HG02970 (cell line): ENCODE data around the gene CSHL1.
"Not testable (repeated sequence)": the region's sequence is repeated elsewhere in the genome, so short reads cannot be mapped to it uniquely, and the experiment has no call there.

ENCODE experiments used
- ATAC-seq: cut with Tn5 transposase; IDR thresholded peaks from one replicate; pipeline ENCODE4 v1.9.1; 2021; ENCODE audit warnings: mild to moderate bottlenecking, moderate library complexity, moderate number of reproducible peaks; ENCODE audit not compliant: unreplicated experiment, low FRiP score

CSHL1 gene

DNA sequence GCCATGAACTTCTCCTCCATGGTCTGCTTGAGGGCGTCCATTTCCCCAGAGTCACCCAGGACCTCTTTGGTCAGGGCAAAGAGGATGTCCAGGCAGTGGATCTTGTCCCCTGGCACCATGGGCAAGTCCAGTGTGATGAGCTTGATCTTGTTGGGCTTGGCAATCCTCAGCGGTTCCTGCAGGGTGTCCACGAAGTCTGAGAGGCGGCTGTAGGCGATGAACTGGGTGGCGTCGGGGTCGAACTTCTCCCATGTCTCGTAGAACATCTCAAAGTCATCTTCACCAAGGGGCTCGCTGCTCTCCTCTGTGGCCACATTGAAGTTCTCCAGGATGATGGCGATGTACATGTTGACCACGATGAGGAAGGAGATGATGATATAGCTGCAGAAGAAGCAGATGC is 30.1 kb upstream of the CSHL1 start:
- ATAC-seq: no peak

DNA sequence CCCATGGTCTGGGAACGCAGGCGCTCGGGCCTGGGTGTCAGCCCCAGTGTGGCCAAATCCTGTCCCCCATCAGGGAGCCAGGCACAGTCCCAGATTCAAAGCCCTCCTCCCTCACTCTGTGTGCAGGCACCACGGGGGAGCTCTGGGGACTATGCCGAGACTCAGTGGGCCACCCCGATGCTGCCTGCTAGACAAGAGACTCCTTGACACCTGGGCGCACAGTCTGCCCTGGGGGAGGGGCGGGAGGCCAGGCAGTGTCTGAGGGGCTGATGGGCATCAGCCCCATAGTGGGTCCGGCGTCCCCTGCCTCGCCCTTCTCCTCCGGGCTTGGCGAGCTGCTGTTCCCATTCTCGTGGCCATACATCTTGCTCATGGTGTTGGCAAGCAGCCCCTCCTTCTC is 29.5 kb upstream of the CSHL1 start:
- no peak for ATAC-seq

DNA sequence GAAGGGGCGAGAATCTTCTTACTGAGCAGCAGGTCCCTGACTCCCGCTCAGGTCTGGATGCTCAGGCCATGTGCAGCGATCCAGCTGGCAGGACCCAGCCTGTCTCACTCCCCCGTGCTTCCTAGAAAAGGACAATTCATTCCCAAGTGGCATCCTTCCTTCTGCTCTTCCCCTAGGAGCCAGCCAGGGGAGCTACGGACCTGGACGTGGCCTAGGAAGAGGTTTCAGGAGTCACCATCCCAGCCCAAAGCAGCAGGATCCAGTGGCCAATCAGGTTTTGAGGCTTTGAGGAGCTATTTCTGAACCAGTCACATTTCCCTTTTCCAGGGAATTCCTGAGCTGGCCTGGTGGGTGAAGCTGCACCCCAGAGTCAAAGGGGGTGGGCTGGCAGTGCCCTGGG is 28.8 kb upstream of the CSHL1 start:
- ATAC-seq: no peak

DNA sequence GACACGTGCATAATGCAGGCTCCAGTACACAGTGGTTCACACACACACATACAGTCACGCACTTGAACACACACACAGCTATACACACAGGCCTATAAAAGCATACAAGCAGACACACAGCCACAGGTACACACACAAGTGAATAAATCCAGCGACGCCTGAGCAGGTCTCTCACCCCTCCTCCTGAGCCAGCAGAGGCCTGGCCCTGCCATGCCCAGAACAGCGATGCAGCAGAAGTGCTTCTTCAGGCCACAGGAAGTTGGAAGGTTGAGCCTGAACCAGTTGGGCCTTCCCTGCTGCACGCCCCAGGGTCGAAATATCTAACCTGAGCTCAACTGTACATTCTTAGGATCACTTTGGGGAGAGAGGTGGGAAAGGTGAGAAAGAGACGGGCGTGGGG is 28.3 kb upstream of the CSHL1 start:
- ATAC-seq: no peak

DNA sequence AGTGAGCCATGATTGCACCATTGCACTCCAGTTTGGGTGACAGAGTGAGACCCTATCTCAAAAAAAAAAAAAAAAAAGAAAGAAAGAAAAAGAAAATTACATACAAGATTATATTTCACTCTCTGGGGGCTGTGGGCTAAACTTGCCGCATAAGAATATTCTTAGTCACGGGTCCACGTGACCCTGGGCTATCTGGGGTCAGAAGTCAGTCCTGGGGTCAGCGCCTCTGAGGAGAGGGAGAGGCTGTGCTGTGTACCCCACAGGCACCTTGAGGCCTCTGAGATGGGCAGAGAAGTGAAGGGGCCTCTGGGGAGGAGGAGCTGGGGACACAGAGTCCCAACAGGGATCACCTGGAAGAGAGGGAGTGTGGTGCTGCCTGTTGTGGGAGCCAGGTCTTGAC is 26.9 kb upstream of the CSHL1 start:
- no peak for ATAC-seq

DNA sequence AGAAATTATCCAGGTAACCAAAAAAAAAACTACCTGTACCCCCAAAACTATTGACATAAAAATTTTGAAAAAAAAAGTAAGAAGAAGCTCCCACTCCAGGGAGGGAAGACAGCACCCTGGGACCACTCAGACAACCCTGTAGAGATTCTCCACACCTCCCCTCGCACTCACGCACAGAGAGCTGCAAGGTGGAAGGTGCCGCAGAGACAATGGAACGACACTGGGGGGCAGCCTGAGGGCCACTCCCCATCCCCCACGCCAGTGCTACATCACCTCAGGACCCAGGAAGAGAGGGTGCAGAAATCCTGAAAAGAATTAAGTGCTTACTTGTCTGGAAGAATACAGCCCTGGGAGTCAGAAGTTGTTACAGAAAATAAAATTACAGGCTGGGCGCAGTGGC is 26.3 kb upstream of the CSHL1 start:
- ATAC-seq: no peak

DNA sequence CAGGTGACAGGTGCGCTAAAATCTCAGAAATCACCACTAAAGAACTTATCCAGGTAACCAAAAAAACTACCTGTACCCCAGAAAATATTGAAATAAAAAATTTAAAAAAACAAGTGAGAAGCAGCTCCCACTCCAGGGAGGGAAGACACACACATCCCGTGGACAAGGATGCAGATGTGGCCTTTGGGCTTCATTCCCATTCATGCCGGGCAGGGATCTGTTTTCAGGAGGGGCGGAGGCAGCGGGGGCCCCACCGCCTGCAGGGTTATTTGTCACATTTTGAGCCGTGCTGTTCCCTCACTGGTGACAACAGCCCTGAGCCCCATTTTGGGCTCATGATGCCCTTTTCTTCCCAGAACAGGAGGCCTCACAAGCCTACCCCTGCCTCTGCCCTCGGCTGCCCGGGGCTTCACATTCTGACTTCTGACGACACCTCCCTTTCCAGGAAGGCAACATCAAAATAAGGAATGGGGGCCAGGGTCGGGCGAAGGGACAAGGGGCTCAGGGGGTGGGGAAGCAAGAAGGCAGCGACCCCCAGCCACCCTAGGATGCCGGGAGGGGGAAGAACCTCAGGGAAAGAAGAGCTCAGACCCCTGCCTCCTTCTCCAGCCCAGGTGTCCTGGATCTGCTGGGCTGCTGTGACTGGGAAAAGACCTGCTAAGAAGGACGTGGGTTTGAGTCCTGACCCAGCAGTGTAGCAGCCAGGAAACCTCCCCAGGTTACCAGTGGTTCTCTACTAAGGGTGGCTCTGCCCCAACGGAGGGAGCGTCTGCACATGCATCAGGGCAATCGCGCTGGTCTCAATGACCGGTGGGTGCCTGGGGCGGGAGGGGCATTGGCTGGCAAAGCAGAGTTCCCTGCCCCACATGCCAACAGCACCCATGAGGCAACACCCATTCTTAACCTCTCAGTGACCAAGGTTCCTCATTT is 23.4 kb upstream of the CSHL1 start:
- no peak for ATAC-seq

DNA sequence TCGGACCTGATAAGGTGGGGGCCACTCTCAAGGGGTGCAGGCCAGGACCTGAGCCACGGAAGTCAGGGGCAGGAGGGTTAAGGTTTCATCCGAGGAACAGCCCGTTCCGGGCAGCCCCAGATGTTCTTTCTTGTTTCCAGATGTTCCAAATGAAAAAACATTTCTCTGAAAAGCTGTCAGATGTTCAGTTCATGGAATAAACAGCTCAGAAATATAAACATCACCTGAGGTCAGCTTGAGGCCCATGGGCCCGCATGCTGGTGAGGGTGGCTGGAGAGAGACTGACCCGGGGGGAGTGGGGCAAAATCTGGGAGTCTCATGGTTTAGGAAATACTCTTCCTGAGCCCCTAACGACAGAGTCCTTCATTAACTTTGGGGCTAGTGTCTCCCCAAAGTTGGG is 22.5 kb upstream of the CSHL1 start:
- ATAC-seq: no peak

DNA sequence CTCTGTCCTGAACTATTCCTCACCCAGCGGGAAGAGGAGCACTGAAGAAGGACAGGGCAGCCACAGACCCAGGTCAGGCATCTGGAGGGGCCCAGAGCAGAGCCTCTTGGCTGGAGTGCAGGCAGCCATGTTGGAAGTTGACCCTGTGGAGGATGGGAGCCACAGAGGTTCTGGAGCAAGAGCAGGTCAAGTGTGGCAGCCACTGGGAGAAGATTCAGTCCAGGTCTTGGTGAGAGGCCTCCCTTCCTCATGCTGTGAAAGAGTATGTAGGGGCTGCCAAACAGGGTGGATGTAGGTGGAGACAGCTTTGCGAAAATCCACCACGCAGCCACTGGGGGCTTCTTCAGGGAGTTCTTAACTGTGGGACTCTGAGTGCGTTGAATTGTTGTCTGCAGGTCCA is 21.7 kb upstream of the CSHL1 start:
- no peak for ATAC-seq

DNA sequence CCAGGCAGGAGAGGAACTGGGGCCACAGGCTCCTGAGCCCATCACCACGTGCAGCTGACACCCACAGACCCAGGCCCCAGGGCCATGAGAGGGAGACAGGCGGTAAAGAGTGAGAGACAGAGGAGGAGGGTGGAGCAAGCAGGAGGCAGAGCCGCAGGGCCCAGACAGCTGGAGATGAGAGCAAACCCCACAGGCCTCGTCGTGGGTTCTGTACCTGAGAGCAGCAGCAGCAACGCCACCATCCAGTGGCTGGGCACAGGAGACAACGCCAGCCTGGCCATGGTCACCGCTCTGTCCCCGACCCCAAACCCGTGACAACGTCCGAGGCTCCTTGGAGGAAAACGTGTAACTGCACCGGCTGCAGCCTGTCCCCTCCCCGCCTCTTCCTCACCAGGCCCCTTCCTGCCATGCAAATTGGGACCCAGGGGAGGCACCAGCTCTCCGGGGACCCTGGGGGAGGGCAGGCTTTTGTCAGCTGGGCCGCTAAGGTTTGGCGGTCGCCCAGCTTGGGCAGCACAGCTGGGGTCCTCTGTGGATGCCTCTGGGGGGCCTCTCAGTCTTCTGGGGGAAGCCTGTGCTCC is 21.0 kb upstream of the CSHL1 start, which contains the start of gene CD79B:
Gene CD79B (minus strand): TSS at position 351 of the 581 bp plus-strand sequence. CDS start 70 bp downstream, at position 281.
- ATAC-seq: peak; percentile 56

DNA sequence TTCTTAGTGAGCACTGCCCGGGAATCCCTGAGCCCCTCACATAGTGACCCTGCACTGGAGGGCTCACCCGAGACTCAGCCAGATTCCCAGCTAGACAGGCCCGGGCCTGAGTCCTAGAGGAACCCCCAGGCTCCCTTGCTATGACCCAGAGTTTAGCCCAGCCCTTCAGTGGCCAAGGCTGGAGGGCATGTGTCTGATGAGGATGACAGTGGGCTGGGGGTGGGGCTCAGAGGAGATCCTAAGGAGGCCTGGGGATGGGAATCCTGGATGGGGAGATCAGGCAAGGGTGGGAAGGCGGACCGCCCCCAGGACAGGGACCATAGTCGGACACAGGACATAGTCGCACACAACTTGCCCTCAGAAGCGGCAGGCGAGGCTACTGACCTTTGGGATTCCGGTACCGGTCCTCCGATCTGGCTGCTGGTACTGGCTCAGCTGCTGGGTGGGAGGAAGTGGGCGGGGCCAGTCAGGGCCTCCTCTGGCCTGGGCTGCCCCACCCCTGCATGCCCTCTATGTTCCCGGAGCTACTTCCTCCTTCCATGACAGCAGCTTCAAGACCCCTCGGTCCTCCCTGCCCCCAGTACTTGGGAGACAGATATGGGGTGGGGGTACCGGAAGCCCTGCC is 20.0 kb upstream of the CSHL1 start:
- no peak for ATAC-seq

DNA sequence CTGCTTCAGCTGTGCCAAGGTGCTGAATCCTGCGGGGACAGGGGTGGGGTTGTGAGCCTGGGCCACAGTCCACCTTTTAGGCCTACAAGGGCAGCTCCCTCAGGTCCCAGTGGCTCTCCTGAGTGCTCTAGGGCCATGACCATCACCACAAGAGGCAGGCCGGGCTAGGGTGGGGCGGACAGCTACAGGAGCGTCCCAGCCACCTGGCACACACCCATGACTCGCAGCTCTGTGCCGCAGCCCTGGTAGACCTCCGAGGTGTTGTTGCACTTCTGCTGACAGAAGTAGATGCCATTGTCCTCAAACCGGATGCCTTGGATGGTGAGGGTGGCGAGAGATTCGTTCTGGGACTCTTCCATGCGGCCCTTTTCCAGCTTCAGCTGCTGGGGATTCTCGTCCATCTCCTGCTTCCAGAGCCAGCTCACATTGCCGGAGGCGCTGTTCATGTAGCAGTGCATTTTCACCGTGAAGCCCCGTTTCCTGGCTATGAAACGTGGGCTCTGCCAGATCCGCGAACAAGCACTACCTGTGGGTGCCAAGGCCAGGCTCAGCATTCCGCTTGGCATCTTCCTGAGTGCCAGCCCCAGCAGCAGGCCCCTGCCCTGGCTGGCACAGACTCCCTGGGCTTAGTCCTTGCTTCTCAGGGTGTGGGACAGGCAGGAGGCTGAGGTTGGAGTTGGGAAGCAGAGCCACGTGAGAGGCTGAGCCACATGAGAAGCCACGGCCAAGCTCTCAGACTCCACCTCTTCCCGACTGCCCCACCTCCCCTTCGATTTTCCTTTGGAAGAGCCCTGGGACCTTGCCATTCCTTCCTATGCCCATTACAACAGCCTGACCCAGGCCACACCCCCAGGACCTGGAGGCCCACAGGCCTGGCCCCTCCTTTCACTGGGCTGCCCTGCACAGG is 19.1 kb upstream of the CSHL1 start:
- no peak for ATAC-seq

DNA sequence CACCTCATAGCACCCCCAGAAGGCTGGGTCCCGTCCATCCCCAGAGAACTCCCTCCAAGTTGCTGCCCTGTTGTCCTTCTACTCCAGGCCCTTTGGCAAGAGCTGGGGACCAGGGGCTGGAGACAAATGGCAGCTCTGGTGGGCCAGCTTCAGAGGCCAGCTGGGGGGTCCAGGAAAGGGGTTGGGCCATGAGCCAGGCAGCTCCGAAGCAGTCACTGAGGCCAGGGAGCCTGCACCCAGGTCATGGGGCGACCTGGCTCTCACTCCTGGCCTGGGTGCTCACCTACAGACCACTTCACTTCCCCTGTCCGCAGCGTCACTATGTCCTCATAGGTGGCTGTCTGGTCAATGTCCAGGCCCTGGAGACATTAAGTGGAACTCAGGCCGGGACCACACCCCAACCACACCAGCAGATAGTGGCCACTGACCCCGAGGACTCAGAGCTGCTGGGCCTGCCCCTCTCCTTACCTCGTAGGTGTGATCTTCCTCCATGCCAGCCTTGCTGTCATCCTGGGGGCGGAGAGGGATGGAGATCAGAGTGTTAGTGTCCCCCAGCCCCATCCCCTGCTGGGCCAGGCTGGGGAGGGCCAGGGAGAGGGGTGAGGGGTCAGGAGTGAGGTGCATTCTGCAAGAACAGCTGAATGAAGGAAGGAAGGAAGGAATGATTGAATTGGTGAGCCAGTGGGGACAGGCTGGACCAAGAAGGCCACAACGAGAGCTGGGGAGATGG is 18.1 kb upstream of the CSHL1 start:
- ATAC-seq: no peak

DNA sequence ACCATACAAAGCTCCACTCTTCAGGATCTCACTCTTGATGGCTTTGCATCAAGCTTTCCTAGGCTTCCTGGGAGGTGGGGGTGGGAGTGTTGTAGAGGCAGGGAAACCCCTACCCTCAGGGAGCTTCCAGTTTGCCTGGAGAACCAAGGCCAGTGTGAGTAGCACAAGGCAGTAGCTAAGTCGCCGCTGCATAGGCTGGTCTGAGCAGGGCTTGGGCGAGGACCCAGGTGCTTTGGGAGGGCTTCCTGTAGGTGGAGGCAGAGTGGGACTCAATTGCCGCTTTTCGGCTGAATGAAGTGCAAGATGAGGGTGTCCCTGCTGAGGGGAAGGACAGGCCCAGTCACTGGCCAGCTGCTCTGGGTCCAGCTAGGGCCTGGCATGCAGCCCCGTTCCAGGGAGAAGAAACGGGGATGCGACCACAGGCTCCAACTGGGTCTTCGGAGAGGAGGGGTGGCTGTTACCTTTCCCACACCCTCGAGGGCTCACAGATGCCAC is 17.2 kb upstream of the CSHL1 start:
- ATAC-seq: no peak

DNA sequence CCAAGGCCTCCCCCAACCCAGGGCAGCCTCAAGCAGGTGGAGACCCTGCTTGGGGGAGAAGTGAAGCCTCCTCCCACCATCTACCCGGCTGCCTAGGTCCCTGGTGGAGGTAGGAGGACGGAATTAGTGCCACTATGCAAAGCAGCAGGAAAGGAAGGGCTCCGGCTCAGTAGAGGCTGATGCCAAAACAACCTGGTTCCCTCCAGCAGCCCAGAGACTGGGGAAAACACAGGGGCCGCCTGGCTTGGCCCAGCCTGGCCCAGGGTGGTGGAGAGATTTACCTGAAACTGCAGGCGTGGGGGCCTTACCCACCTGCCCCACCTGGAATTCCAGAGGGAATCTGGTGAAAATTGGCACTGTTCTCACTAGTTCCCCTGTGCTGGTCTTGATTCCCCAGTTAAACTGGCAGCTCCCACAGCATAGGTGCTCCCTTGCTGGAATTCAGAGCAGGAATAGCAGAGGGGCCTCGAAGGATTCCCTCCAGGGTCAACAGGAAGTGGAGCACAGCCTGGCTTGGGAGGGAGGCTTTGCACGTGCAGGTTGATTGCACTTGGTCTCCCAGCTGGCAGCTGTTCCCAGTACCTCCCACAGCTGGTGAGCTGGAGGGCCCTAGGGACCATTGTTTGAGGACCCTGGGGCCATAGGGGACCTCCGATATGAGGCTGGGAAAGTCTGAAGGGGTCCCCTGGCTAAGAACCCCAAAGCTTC is 16.6 kb upstream of the CSHL1 start:
- no peak for ATAC-seq

DNA sequence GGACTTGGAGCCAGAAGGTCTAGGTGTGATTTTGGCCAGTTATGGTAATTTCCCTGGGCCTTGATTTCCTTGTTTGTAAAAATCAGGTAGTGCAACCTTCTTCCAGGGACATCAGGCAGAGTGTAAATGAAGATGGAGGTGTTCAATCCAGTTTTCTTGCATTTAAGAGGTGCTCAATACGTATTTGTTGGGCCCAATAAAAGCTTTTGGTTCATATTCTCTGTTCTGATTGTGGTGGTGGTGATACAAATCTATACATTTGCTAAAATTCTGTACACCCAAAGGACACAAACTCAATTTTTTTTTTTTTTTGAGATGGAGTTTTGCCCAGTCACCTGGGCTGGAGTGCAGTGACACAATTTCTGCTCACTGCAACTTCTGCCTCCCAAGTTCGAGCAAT is 15.1 kb upstream of the CSHL1 start:
- ATAC-seq: no peak

DNA sequence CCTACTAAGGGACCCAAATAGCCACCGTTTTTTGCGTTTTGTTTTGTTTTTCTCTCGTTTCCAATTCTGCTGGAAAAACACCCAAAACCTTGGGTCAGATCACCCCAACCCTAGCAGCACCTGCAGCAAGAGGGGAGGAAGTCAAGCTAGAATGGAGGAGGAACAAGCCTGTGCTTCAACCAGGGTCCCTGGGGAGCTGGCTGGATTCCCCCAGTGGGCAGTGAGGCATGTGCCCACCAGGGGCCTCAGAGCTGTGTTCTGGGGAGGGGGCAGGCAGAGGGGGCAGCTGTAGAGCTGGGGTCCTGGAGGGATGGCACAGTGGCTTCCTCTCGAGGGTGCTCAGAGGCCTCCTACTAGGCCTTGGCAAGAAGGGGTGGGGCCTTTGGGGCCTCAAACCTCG is 14.6 kb upstream of the CSHL1 start:
- no peak for ATAC-seq

DNA sequence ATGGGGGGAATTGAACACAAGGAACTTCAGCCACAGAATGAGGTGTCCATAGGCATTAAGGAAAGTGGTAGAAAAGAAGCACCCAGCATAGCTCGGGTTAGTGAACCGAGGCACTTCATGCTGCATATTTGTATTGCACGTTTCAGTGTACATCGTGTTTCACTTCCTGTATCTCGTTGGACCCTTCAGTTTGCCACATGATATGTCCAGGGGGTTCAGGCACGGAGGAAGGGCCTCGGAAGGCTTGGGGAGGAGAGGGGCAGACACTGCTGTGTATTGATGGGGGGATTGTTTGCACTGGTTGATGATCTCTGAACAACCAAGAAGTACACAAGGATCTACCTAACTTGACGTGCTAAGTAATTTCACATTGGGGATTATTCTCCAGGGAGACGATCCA is 11.3 kb upstream of the CSHL1 start:
- ATAC-seq: not testable (repeated sequence)

DNA sequence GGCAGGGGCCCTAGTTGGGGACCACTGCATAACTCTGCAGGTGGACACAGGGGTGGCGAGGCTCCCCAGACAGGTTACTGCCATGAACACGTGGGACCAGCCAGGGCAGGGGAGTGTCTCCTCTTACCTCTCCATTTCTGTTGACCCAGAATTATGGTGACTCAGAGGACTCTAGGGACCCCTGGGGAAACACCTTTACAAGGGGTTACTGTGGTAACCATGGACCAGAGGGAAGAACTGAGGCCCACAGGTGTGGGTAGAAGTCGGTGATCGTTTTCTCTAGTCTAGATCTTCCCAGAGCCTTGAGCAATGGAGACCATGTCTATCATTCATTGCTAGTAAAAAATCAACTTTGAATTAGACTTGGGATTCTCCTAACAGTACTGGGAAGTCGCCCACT is 9.7 kb upstream of the CSHL1 start:
- ATAC-seq: not testable (repeated sequence)
